IPS-15b (cell line): ENCODE results near the gene GLUL.

Experiments used
- H3K27me3 ChIP-seq: one replicate; pipeline ENCODE4 v1.6.1; 2013; ENCODE audit warnings: low read length; ENCODE audit not compliant: control insufficient read depth, insufficient read depth
- H3K36me3 ChIP-seq: one replicate; pipeline ENCODE4 v1.6.1; 2013; ENCODE audit warnings: low read length; ENCODE audit not compliant: control insufficient read depth, insufficient read depth
- H3K4me1 ChIP-seq: one replicate; pipeline ENCODE4 v1.6.1; 2013; ENCODE audit warnings: mild to moderate bottlenecking, low read length; ENCODE audit not compliant: control insufficient read depth, insufficient read depth
- H3K4me3 ChIP-seq: one replicate; pipeline ENCODE4 v1.5.1; 2013; ENCODE audit warnings: low read depth, low read length
- H3K9ac ChIP-seq: one replicate; pipeline ENCODE4 v1.6.1; 2013; ENCODE audit warnings: low read depth, mild to moderate bottlenecking, low read length
- H3K9me3 ChIP-seq: one replicate; pipeline ENCODE4 v1.6.1; 2013; ENCODE audit warnings: mild to moderate bottlenecking, low read length; ENCODE audit not compliant: control insufficient read depth, insufficient read depth

GLUL gene

DNA sequence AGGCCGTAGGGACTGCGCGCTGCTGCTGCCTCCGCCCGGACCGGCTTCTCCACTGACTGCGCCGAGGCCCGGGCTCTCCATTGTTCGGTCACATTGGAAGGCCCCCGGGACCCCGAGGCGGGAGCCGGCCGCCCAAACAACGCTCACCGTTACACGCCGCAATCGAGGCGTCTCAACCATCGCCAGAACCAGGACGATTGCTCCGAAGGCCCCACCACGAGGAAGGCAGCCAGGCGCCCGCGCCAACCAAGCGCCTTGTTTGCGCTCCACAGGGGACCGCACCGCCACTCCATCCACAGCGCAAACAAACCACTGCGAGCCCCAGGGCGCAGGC is 595 bp downstream of the GLUL start:
- H3K4me1 ChIP-seq = peaks cover 10% of the 10 kb centered on the region
- H3K9ac ChIP-seq = peak overlapping the region; percentile 95
- H3K36me3 ChIP-seq = peaks cover 30% of the 10 kb centered on the region
- no peaks in the 10 kb centered on the region for H3K9me3 ChIP-seq
- peak overlapping the region; percentile 88 for H3K4me3 ChIP-seq
- no peaks in the 10 kb centered on the region for H3K27me3 ChIP-seq

DNA sequence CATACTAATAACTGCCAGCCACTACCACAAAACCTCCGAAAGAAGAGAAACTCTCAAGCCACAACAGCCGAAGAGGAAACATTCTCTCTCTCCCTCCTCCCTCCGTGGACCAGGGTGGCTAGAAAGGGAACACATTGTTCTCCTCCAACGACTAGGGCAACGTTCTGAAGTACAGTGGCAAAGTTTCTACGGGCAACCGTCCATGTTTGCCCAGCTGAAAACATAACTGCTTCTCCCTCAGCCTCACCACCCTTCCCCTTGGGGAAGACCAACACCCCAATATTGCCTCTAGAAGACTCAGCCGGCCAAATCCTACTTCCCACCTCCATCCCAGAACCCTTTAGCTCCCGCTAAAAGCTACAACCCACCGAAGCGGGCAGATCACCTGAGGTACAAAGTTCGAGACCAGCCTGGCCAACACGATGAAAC is 2.0 kb downstream of the GLUL start:
- Histone ChIP-seq H3K27me3 (no peaks in the 10 kb centered on the region), H3K4me3 (peak overlapping the region; percentile 88), H3K4me1 (peaks cover 10% of the 10 kb centered on the region), H3K9ac (no peak overlapping the region), H3K9me3 (no peaks in the 10 kb centered on the region), H3K36me3 (peaks cover 42% of the 10 kb centered on the region)

DNA sequence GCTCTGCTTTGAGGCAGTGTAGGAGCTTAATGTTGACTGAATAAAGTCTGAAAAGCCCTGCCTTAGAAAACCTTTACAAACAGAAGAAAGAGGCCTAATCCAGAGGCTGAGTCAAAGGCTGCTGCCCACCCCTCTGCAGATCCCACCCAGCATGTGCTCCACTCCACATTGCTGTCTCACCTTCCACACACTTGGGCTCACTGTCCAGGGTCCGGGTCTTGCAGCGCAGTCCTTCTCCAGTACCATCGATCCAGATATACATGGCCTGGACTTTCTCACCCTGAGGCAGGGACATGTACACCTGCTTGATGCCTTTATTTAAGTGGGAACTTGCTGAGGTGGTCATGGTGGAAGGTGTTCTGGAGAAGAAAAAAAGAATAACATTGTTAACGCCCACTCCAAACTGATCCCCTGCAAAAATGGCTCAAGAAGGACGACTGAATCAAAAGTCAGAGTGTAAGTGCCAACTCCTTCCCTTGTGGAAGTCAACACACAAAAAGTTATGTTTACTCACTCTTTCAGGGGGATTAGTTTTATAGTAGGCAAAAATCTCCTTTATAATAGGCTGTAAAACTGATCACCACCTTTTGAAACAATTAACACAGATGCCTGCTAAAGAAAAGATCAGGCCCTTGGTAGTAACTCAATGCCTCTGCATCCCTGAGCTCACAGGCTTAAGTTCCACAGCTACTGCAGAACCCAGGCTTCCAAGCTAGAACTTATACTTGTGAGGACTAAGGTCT is 3.0 kb downstream of the GLUL start:
- Histone ChIP-seq H3K4me3 (peak overlapping the region; percentile 88), H3K27me3 (no peaks in the 10 kb centered on the region), H3K36me3 (peaks cover 53% of the 10 kb centered on the region), H3K9me3 (no peaks in the 10 kb centered on the region), H3K4me1 (peaks cover 10% of the 10 kb centered on the region), H3K9ac (no peak overlapping the region)

DNA sequence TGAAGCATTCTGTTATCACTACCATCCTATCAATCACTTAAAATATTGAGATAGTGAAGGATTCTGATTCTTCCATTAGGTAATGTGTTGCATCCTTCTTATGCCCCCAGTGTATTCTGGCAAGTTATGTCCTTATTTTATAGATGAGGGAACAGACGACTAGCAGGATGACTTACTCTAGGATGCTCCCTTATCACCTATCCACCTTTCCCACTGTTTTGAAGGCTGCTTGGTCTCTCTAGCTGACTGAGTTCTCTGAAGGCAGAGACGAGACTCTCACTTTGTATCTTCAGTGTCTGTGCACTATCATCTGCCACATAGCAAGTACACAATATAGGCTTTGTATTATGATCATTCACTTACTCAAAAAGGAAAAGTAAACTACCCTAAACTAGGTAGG is 4.0 kb downstream of the GLUL start:
- no peak overlapping the region for H3K4me3 ChIP-seq
- H3K27me3 ChIP-seq = no peaks in the 10 kb centered on the region
- H3K9ac ChIP-seq = no peak overlapping the region
- H3K4me1 ChIP-seq = peaks cover 3% of the 10 kb centered on the region
- H3K9me3 ChIP-seq = no peaks in the 10 kb centered on the region
- peaks cover 55% of the 10 kb centered on the region for H3K36me3 ChIP-seq

DNA sequence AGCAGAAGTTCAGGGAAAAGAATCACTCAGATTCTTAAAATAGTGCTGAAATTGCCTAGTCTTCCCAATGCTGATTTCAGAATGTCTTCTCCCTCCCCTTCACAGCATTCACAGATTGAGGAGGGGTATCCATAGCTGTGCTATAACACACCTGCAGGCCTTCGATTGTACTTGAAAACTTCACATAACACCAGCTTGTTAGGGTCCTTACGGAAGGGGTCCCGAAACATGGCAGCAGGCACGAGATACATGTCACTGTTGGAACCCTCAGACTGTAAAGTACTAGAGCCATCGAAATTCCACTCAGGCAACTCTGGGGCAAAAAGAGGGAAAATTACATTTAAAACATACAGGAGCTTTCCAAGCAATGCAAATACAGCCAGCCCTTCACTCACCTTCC is 4.6 kb downstream of the GLUL start:
- H3K4me1 ChIP-seq = no peaks in the 10 kb centered on the region
- H3K4me3 ChIP-seq = no peak overlapping the region
- peaks cover 55% of the 10 kb centered on the region for H3K36me3 ChIP-seq
- H3K9me3 ChIP-seq = no peaks in the 10 kb centered on the region
- H3K9ac ChIP-seq = no peak overlapping the region
- H3K27me3 ChIP-seq = no peaks in the 10 kb centered on the region

DNA sequence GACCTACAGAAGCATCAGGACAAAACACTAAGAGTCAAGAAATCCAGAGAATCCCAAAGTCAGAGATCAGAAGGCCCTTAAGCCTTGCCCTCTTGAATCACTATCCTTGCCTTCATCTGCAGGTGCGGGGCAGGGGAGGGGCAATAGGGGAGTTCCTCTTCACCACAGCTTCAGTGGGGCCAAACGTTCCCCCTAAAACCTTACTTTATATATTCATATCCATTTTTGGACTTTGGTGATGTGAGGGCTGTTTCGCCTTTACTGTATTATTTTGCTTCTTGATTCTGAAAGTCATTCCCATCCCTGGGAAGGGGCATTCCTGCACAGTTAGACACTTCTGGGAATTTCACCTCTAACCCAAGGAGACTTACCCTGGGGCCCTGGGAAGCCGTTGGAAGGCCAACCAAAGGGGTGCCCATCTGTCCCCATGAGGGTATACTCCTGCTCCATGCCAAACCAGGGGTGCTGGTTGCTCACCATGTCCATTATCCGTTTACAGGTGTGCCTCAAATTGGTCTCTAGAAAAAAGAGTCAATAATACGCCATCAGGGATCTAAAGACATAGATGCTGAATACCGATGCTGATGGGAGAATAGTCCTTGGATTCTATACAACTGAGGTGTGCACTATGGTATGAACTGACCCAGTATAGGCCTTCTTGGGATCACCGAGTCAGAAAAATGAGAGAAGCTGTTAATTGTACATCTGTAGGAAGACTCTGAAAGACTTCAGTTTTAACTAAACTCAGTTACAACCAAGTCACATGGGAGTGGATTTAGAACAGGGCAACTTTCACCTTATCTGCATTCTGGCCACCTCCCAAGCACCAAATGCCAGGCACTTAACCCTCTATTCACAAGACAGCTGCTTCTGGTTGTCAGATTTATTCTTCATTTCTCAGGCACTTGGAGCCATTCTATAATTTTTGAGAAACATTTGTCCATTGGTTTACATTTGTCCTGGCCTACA is 5.4 kb downstream of the GLUL start:
- peaks cover 55% of the 10 kb centered on the region for H3K36me3 ChIP-seq
- H3K9ac ChIP-seq = no peak overlapping the region
- no peak overlapping the region for H3K4me3 ChIP-seq
- no peaks in the 10 kb centered on the region for H3K4me1 ChIP-seq
- H3K9me3 ChIP-seq = no peaks in the 10 kb centered on the region
- H3K27me3 ChIP-seq = no peaks in the 10 kb centered on the region

DNA sequence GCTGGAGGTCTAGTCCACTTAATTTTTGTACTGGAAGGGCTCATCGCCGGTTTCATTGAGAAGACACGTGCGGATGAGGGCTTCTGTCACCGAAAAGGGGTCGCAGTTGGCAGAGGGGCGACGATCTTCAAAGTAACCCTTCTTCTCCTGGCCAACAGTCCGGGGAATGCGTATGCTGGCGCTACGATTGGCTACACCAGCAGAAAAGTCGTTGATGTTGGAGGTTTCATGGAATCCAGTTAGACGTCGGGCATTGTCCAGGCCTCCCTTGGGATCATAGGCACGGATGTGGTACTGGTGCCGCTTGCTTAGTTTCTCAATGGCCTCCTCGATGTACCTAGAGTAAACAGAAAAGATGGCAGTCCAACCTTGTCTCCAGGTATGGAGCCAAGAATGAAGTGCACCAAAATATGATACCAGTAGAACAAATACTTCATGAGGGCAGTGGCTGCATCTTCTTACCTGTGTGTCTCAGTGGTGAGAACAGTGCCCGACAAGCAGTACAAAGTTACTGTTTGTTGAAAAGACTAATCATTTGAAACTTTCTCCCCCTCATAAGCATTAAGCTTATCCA is 7.1 kb downstream of the GLUL start:
- H3K9me3 ChIP-seq = no peaks in the 10 kb centered on the region
- H3K9ac ChIP-seq = no peak overlapping the region
- no peak overlapping the region for H3K4me3 ChIP-seq
- H3K27me3 ChIP-seq = no peaks in the 10 kb centered on the region
- no peaks in the 10 kb centered on the region for H3K4me1 ChIP-seq
- peaks cover 55% of the 10 kb centered on the region for H3K36me3 ChIP-seq

DNA sequence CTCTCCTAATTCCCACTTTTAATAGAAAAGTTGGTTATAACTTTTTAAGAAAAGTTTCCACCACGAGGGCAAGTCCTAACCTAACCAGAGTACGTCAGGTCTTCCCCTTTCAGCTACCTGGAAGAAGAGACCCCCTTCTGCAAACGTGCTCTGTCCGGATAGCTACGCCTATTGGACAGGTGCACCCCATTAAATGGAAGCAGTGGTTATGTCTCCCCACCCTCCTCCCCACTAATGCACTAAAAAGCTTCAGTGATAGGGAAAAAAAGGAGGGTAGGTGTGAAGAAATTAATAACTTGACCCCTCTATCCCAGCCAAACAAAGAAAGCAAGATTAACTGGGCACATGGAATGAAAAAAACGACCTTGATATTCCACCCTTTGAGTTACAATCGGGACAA is 7.7 kb downstream of the GLUL start:
- Histone ChIP-seq H3K9me3 (no peaks in the 10 kb centered on the region), H3K9ac (no peak overlapping the region), H3K4me3 (no peak overlapping the region), H3K36me3 (peaks cover 53% of the 10 kb centered on the region), H3K27me3 (no peaks in the 10 kb centered on the region), H3K4me1 (no peaks in the 10 kb centered on the region)

DNA sequence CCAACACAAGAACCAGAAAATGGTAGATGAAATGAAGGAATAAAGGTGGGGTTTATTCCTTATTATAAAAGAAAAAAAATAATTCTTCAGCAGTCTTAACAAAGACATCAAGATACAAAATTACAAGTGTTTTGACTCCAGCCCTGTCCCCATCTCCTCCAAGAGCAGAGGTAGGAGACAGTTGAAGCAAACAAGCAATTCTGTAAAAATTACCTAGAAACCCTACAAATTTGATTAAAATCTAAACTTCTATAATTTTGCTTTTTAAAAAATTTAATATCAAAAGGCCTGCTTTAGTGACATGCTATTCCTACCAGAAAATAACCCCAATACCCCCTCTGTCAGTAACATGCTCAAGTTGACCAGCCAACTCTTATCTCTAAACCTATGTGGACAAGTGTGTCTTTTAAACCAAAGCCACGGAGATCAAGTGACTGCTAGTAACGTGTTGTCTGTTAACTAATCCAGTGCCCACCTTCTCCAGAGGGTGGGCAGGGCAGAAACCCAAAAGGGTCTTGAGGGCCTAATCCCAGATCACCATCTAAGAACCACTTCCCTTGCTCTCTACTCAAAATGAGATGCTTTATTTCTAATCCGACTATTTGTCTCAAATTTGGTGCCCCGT is 8.4 kb downstream of the GLUL start:
- no peak overlapping the region for H3K4me3 ChIP-seq
- H3K9ac ChIP-seq = no peak overlapping the region
- peaks cover 46% of the 10 kb centered on the region for H3K36me3 ChIP-seq
- no peaks in the 10 kb centered on the region for H3K9me3 ChIP-seq
- no peaks in the 10 kb centered on the region for H3K27me3 ChIP-seq
- no peaks in the 10 kb centered on the region for H3K4me1 ChIP-seq

DNA sequence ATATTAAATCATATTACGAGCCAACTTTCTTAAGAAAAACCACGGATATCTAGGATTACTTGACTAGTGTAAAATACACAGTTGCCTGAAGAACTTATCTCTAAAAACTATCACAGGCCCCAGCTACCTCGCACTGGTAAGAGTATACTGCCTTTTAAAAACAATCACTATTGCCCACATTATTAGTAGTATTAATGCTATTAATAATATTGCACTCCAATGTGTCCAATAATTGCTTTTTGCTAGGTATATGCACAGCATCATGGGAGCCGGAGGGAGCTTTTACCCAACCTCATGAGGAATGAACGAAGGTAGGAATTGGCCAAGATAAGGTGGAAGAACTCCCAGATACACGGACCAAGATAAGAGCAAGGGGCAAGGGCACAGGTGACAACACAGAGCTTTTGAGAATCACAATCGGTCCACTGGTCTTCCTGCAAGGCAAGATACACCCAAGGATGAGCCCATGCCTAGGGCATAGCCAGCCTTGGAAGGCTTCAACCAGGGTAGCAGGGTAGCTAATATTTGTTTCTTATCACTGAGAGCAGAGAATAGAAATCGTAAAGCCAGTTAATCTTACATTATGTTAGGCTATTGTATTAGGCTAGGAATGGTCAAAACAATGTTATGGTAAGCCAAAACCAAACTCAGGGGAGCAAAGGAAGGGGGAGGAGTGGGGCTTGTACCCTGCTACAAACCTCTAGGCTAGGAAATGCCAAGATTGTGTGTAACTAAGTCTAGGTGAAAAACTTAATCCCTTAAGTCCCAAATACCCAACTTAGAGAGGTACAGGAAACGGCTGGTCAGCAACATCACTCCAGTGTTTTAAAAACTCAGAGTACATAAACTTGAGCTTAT is 9.4 kb downstream of the GLUL start:
- Histone ChIP-seq H3K36me3 (peaks cover 36% of the 10 kb centered on the region), H3K4me1 (no peaks in the 10 kb centered on the region), H3K9me3 (no peaks in the 10 kb centered on the region), H3K27me3 (no peaks in the 10 kb centered on the region), H3K9ac (no peak overlapping the region), H3K4me3 (no peak overlapping the region)

DNA sequence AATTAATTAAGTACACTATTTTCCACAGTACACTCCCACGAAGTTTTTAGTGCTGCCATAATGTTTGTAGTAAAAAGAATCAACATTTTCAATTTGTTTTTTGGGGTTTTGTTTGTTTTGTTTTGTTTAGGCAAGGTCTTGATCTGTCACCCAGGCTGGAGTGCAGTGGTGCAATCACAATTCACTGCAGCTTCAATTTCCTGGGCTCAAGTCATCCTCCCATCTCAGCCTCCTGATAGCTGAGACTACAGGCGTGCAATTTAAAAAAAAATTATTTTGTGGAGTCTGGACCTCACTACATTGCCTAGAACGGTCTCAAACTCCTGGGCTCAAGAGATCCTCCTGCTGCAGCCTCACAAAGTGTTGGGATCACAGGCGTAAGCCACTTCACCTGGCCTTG is 11.4 kb downstream of the GLUL start:
- H3K9me3 ChIP-seq = no peaks in the 10 kb centered on the region
- peaks cover 17% of the 10 kb centered on the region for H3K36me3 ChIP-seq
- no peaks in the 10 kb centered on the region for H3K27me3 ChIP-seq
- no peak overlapping the region for H3K4me3 ChIP-seq
- no peaks in the 10 kb centered on the region for H3K4me1 ChIP-seq
- H3K9ac ChIP-seq = no peak overlapping the region
